GM18907 (cell line): ENCODE measurements around the gene PARD3.
A peak's percentile ranks its signal among the peaks of the same experiment; 100 is the strongest.

ENCODE experiments used
- ATAC-seq: cut with Tn5 transposase; IDR thresholded peaks from one replicate; pipeline ENCODE4 v1.9.1; 2021; ENCODE audit warnings: mild to moderate bottlenecking, moderate library complexity; ENCODE audit not compliant: unreplicated experiment

PARD3 gene

DNA sequence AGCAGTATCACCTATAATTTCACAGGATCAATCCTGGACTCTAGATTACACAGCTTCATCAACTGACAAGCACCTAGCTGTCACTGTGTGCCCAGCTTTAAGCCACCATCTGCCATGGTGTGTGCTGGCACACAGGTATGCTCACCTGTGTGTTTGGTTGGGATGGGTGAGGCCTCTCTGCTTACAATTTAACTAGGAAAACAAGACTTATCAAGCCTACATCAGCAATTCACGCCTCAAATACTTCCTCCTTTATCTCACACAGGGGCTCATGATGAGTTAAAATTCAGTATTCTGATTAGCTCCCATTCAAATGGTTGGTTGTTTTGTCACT, 608.2 kb downstream of the PARD3 start:
- no peak for ATAC-seq

DNA sequence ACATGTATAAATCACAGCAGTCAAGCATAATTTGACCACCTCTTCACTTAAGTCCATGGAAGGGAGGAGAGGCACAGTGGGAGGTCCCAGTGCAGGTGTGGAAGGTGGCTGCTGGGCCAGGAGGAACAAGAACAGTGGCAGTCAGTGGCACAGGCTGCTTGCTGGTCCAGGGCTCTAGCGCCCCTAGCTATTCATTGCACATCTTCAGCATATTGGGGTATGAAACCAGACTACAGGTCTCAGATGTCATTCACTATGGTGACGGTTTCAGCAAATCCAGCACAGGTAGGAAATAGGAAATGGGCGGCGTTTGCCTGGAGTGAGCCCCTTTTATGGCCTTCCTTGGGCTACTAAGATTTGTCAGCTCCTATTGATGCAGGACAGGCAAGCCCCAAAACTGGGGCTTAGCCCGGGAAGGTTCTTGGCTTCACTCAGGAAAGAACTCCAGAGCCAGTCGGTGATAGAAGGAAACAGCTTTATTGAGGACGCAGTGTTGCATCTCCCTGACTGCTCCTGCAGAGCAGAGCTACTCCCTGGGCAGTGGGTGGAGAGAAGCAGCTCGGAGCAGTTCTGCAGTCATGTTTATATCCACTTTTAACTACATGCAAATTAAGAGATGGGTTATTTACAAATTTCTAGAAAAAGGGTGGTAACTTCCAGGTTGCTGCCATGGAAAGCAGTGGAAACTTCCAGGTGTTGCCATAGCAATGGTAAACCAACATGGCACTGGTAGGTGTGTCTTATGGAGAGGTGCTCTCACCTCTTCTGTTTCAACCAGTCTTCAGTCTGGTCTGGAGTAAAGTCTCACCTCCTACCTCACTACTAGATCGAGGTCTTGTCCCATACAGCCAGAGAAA, 608.8 kb downstream of the PARD3 start:
- peak; percentile 62 for ATAC-seq

DNA sequence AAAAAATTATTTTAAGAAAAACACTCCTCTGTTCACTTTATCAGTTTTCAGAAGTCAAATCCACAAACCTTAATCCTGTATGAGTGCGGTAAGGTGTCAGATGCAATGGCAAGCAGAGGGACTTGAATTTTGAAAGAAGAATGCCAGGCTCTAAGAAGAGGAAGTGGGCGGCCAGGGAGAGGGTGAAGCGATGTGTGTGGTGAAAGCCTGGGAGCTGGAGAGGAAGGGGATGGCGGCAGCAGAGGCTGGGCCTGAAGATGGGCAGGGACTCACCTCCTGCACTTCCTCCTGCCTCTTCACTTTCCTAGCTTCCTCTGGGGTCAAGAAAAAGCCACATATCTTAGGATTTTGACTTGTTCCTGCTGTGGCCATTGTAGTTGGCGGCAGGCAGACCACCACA, 609.6 kb downstream of the PARD3 start:
- peak; percentile 60 for ATAC-seq

DNA sequence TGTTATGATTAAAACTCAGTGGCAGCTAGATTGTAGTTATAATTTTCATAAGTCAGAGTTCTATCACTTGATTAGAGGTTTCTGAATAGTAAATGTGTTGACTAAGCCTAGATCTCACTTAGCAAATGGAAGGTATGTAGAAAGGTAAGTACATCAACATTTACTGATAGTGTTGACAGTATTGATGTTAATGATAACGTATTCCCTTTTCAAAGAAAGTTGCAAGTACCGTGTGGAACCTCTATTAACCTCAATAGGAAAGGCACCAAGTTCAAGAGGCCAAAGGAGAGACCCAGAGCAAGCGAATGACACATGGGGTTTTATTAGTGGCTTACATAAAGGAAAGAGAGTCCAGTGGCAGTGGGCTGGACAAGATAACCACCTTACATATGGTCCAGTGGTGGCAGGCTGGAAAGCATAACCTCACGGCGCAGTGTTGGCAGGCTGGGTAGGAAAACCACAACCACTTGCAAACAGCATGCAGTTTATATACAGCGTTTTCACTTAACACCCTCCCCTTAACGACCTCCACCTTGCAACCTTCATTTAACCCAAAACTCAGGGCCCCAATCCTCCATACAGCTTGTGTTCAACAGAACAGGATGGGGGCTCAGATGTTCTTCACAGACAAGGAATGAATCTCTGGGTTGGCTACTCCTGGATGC, 611.0 kb downstream of the PARD3 start:
- ATAC-seq, result no peak

DNA sequence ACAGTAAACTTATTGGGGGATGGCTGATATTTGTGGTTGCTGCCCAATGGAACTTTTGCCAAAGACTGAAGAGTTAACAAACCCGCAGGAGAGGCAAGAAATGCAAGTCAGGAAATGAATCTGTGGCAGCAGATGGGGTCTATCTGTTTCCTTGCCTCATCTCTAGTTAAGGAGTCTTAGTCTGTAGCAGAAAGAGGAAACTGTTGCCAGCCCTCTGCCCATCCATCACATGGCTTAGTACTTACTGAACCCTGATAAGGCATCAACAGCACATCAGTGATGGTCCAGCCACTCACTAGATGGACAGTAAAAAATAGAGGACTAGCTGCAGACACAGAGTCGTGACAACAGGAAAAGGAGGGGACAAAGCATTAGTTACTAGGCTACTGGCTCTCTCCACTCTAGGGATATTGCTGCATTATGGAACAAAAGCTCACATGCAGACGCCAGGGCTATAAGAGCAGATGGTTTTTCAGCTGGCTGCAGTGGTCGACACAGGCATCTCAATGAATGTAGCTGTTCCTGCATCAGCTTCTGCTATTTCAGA, 614.7 kb downstream of the PARD3 start:
- no peak for ATAC-seq

DNA sequence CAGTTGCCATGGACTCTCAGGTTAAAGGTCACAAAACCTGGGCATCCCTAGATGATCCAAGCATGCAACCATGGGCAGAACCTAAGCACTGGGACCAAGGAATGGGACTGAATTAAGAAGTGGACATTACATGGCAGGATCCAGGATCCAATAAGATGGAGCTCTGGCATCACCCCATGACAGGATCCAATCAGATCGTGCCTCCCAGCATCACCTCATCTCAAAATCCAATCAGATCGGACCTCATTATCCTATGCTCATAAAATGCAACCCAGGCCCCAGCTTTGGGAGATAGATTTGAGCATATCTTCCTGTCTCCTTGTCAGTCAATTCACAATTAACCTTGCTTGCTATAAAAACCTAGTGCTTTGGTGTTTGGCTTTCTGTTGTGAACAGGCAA, 616.1 kb downstream of the PARD3 start:
- ATAC-seq, result no peak

DNA sequence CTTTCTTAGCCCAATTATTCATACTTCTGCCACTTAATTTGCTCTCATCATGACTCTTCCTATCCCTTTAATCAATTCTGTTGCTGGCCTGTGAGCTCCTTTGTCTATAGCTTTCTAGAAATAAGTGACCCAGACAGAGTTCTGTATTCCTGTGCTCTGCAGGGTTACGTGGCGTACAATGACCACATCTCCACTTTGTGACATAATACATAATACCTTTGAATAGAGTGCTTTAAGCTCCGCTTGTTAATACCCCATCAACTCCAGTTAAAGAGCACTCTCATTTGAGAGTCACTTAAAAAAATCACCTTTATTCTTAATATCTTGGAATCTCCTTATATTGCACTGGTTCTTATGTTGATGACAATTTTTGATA, 619.0 kb downstream of the PARD3 start:
- no peak for ATAC-seq

DNA sequence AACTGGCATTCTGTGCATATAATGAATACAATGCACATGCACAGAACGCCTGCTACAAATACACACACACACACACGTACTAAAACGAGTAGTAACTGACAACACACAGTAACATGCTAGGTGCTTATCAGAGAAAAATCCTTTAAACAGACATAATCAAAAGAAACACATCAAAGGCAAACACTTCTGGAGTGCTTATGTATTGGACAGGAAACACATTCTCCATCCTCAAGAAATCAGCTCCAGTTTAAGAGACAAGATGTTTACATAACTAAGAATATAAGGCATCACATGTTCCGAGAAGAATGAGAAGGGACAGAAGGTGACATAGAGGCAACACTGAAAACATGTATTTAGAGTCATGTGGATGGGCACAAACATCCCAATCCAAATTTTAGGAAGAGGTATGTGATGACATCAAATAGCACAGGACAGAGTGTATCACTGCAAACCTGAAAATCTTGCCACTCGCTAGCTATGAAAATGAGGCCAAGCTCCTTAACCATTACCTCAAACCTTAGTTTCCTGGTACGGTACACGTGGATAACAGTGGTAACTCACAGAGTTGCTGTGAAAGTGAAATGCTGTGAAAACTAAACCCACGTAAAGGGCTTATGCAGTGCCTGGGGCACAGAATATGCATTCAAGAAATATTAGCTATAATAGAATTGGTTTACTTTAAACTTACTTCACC, 619.6 kb downstream of the PARD3 start:
- no peak for ATAC-seq

DNA sequence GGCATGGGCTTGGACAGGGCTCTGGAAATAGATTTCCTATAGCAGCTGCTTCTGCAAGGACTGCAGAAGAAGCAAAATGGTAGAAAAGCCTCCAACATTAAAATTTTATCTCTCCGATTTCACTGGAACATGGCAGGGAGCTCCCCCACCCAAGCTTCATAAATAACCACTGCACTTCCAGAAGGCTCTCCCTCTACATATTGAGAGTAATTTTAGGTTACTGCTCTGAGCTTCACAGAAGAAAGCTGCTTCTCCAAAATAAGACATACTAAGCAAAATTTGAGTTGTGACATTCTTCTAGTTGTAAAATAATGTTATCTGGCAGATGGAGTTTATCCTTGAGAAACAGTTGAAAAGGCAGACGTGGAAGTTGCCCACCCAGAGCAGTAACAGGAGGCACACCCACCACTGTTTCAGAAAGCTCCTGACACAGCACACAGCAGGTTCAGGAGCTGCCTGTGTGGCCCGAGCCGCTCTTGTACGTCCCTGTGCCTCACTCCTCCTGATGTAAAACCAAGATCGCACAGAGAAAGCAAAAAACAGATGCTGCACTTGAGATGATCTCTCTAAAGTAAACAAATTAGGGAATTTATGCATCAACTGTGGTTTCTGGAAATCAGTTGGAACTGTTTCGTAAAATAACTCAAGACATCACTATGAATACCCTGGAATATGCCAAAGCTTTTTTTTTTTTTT, 621.0 kb downstream of the PARD3 start:
- ATAC-seq, result no peak

DNA sequence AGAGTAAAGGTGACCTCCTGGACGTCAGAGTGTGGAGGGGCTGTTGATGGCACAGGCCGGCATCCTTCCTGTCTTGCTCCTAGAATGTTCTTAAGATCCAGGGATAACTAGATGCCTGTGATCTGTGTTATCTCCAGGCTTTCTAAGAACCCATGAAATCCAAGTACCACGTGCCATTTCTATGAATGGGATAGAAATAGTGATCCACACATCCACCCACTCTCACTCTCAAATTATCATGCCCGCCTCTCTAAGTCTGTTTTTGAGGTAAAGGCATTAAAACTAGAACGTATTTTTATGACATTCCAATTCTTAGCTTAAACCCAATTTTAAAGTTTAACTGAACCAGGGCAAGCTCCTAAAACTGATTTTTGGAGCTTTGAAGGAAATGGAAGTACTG, 622.5 kb downstream of the PARD3 start:
- no peak for ATAC-seq

DNA sequence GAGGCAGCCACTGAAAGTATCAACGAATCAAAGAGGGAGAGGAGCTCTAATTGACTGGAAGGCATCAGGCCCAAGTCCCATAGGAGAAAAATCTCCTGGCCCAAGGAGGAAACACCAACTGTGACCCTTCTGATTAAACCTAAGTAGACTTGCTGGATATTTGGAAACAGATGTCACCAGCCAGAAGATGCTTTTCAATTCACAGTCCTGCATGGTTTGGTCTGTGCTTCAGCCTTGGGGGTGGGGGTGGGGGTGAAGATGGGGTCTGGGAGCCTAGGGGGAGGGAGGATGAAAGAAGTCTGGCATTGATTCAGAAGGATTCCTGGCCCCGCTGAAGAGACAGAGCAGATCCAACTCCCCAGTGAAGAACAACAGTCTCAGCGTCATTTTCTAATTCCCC, 623.7 kb downstream of the PARD3 start:
- no peak for ATAC-seq

DNA sequence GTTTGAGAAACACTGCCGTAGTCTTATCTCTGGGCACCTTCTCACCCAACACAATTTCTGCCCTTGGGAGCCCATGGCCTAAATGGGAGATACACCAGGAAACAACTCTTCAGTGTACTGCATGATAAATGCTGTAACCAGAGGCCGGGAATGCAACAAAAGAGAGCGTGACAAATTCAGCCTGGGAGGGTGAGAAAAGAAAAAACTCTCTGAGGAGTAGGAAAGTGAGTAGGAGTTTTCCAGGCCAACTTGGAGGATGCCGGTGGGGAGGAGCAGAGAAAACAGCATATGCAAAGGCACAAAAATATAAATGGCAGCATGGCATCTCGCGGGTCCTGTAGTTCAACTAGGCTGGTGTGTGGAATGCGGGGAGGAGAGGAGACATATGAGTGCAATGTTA, 624.5 kb downstream of the PARD3 start:
- no peak for ATAC-seq

DNA sequence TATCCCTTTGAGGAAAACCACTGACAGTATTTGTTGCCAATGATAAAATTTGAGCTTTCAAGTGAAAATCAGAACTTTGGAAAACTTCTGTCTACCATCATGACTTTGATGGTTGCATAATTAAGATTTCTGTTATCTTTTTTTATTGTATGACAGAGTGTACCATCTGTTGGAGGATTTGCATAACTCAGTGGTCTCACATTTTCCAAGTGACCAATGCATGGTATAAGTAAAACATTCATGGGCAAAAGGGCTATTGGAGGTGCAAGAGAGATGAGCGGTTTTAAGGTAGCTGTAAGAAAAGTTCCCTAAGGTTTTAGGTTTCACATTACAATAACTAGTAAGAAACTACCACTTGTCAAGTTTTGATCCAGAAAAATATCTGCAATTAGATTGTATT, 625.3 kb downstream of the PARD3 start:
- ATAC-seq, result no peak

DNA sequence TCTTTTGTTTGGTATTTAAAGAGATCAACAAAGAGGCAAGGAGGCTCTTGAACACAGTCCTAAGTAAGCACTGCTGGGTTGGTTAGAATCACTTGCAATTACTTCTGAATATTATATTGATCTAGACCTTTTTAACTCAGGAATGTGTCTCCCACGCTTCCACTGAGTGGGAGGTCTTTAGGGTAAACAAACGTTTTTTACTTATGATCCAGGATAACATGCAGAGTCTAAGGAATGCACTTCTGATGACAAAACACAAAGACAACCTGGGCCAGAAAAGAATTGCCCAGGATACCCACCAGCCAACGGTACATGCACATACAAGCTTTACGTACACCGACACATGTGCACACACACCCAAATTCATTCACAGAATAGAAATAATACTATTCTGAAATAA, 626.9 kb downstream of the PARD3 start:
- ATAC-seq, result no peak

DNA sequence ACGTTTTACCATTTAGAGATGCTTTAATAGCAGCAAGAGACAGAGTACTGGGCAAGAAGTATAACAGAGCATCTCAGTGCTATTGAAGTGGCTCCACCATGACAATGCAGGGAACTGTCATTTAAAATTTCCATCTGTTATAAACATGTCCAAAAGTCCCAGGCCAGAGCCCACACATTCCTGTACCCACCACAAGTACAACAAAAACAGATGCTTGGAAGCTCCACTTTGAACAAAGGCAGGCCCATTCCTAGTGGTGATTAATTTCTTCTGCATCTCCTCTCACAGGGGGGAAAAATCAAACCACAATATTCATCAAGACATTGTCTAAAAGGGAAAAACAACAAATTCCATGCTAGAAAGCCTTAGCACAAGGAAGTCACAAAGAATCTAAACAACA, 627.9 kb downstream of the PARD3 start:
- ATAC-seq, result no peak

DNA sequence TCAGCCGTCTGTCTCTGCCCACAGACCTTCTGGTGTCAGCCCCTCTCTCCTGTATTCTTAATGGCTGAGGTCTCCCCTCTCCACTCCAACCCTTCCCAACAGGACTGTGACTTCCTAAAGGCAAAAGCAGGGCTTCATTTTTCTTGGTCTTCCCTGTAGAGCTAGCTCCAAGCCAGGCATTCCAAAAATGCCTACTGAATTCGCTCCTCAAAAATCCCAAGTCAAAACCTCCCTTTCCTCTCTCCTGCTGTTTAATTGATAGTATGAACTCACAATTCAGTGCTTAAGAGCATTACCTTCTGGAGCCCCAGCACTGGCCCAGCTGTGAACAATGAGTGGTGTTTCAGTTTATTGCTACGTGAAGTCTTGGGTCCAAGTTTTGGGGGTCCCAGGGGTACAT, 628.4 kb downstream of the PARD3 start:
- no peak for ATAC-seq

DNA sequence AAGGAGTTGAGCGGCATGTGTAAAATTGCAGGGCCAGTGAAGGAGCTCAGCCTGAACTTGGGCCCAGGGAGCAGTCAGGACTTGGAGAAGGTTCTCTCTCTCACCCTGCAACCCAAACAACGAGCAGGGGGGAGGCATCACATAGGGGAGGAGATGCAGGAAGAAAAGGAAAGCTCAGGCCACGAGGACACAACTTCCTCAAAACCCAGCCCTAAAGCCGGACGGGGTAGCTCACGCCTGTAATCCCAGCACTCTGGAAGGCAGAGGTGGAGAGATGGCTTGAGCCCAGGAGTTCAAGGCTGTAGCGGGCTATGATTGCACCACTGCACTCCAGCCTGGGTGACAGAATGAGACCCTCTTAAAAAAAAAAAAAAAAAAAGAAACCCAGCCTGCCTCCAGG, 629.1 kb downstream of the PARD3 start:
- ATAC-seq, result no peak

DNA sequence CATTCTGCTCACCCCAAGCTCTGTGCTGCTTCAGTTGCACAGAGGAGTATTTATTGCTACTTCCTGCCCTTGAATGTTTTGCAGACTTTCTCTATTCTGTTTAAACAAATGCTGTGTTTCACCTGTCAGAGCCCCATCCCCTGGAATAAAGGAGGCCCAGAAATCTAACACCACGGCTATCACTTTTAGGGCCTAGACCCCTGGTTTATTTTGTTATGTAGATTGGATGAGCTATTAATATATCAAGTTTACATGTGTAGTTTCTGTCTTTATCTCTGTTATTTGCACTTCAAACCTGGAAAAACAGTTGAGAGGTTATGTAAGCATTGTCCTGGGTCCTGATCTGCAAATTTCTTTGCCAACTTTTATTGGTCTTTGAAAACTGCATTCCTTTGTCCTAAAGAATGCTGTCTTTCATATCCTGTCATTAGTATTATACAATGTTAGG, 630.1 kb downstream of the PARD3 start:
- no peak for ATAC-seq

DNA sequence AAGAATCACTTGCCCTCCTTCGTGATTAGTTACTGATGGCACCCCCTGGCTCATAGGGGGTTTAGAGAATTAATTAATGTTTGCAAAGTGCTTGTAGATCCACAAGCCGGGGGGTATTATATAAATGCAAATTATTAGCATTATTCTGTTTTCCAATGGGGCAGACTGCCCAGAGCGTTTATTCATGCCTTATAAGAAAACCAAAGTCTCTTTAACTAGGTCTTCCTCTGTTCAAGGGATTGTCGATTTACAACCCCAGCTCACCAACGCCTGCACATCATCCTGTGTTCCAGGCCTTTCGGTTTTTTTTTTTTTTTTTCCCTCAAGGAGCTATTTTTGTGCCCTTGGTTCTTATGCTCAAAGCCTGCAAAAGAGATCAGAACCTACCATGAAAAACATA, 630.7 kb downstream of the PARD3 start:
- ATAC-seq, result no peak

DNA sequence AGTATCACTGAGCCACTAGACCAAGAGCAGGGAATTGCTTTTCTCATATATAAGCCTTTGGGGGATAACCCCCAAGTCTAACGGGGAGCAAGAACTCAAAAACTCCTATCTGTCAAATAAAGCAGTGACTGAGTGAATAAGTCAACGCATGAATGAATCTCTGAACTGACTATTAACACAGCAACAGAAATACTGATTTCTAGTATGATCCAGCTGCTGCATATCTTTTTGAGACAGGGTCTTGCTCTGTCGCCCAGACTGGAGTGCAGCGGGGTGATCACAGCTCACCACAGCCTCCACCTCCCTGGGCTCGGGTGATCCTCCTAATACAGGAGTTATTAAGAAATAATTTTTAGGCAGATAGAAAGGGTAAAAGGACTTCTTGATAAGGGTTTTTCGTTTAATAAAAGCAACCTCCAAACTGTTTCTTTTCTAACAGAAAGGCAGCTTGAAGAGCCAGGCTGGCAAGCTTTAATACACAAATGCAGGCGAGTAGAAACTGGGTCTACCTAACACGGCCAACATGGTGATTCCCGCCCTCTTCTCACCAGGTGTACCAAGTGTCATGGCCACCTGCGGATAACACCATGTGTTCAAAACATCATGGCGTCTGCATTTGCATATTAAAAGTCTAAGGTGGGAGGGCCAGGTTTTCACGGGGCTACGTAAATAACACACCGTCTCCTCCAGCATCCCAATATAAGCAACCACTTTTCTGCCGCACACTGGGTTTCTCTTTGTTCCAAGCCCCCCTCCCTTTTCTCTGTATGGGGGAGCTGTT, 631.9 kb downstream of the PARD3 start:
- no peak for ATAC-seq
